Aorta (tissue), 5 donors: ENCODE data around the gene ANKS1B. TPM values are rescaled to one million over a fixed set of nuclear protein-coding genes. Genes with fewer than 3 reads are reported as not detected.
"Not testable (repeated sequence)": the region's sequence is repeated elsewhere in the genome, so short reads cannot be mapped to it uniquely, and the experiment has no call there.

Experiments
- ATAC-seq: fragments of 200-7000 bp; cut with Tn5 transposase; one replicate; pipeline ENCODE4 v1.9.1; 2022; ENCODE audit warnings: moderate library complexity; ENCODE audit not compliant: low FRiP score
- DNase-seq, 2 donors: peaks; one replicate each; pipeline ENCODE4 v3.0.0-alpha.2; 2020
- H3K27ac ChIP-seq, 2 donors: one replicate each; pipeline ENCODE4 v1.5.1; 2013; ENCODE audit warnings: low read length in 2 of 2, mild to moderate bottlenecking in 2 of 2, moderate library complexity in 2 of 2, control low read depth in 1 of 2, inconsistent platforms in 1 of 2, low read depth in 1 of 2
- H3K27me3 ChIP-seq, 2 donors: one replicate each; pipeline ENCODE4 v1.6.1; 2013; ENCODE audit warnings: control low read depth in 1 of 2, low read length in 1 of 2, mild to moderate bottlenecking in 1 of 2, moderate library complexity in 1 of 2; ENCODE audit not compliant: insufficient read depth in 2 of 2, control insufficient read depth in 1 of 2
- H3K36me3 ChIP-seq, 2 donors: one replicate each; pipeline ENCODE4 v1.6.1; 2013; ENCODE audit warnings: control low read depth in 1 of 2, low read length in 1 of 2, mild to moderate bottlenecking in 1 of 2; ENCODE audit not compliant: insufficient read depth in 2 of 2, control insufficient read depth in 1 of 2
- H3K4me1 ChIP-seq, 2 donors: one replicate each; pipeline ENCODE4 v1.6.1; 2013; ENCODE audit warnings: low read length in 2 of 2, control low read depth in 1 of 2, mild to moderate bottlenecking in 1 of 2, moderate library complexity in 1 of 2; ENCODE audit not compliant: insufficient read depth in 2 of 2, control insufficient read depth in 1 of 2
- H3K4me3 ChIP-seq, 2 donors: one replicate each; pipeline ENCODE4 v1.5.1; 2013; ENCODE audit warnings: low read length in 2 of 2, control low read depth in 1 of 2, mild to moderate bottlenecking in 1 of 2
- H3K9me3 ChIP-seq: one replicate; pipeline ENCODE4 v1.6.1; 2013; ENCODE audit warnings: mild to moderate bottlenecking, low read length; ENCODE audit not compliant: control insufficient read depth
- WGBS, 2 donors: extraction: QIAGEN DNeasy Blood & Tissue Kit; methylation state at CpG; one replicate each; pipeline ENCODE4 v1.1.7; 2013; 5-methylcytosine and 5-hydroxymethylcytosine counted together
- intact Hi-C, 2 donors: fragments of 100-400 bp; cut with DNase I; formaldehyde crosslinking; loops; one replicate each; pipeline versions ENCODE4 v1.14.2 to v1.15.0; 2022
- polyA plus RNA-seq, 2 donors: library from polyadenylated mRNA; stranded (reverse); fragments of 200-250 nt; gene quantifications; one replicate each; pipeline ENCODE4 v1.2.3, GENCODE V29; 2013
- total RNA-seq, 2 donors: library from RNA; stranded (reverse); fragmentation: NEBNext Ultra II Directional; extraction: Animal tissue kit (Norgen Biotek cat#: 25700); gene quantifications; one replicate each; pipeline ENCODE4 v1.2.1, GENCODE V29; 2021
- donor health status: healthy with polysubstance abuse.
- donor health status: Bipolar disorder and iron deficiency.
- donor health status: DM: no; HTN: no; CAD: no.
- donor health status: DM: no; HTN: no; CAD: no.
- donor health status: DM: yes; HTN: yes; CAD: no.

The ANKS1B gene
- total and polyA plus RNA-seq, 4 donors, result 3.0 to 37.0 (median 17.8) TPM

GRCh38 chr12:98757455-98757854 is 1227.3 kb downstream of the ANKS1B start:
- no peak overlapping the region for H3K4me3 ChIP-seq
- WGBS, 2 donors, result 68 to 70% methylated on average over 4 of the region's 4 CpGs
- H3K27ac ChIP-seq, result no peak overlapping the region
- DNase-seq, result no peak
- intact Hi-C loops, result no loop called here
- no peaks in the 10 kb centered on the region for H3K9me3 ChIP-seq
- no peaks in the 10 kb centered on the region for H3K27me3 ChIP-seq
- ATAC-seq, result no peak
- no peaks in the 10 kb centered on the region for H3K4me1 ChIP-seq
- peaks cover 0 to 2% of the 10 kb centered on the region in 2 donors for H3K36me3 ChIP-seq

- intact Hi-C loops, DNase-seq, H3K27me3 ChIP-seq, H3K4me3 ChIP-seq, H3K9me3 ChIP-seq, H3K4me1 ChIP-seq, H3K36me3 ChIP-seq, H3K27ac ChIP-seq, ATAC-seq: not testable (repeated sequence)
- 93 to 94% methylated on average over 5 of the region's 5 CpGs for WGBS, 2 donors
Observed at GRCh38 chr12:98755855-98756254, 1228.9 kb downstream of the ANKS1B start.

- intact Hi-C loops, result no loop called here
- no peak for ATAC-seq
- H3K36me3 ChIP-seq, result peaks cover 0 to 2% of the 10 kb centered on the region in 2 donors
- H3K4me3 ChIP-seq, result no peak overlapping the region
- H3K9me3 ChIP-seq, result no peaks in the 10 kb centered on the region
- H3K4me1 ChIP-seq, result no peaks in the 10 kb centered on the region
- H3K27me3 ChIP-seq, result no peaks in the 10 kb centered on the region
- WGBS, 2 donors, result 90 to 91% methylated on average over 5 of the region's 5 CpGs
- no peak for DNase-seq
- H3K27ac ChIP-seq, result no peak overlapping the region
Observed at GRCh38 chr12:98754095-98754494, 1230.6 kb downstream of the ANKS1B start.

- Histone ChIP-seq H3K4me3 (no peak overlapping the region), H3K27me3 (no peaks in the 10 kb centered on the region), H3K9me3 (no peaks in the 10 kb centered on the region), H3K4me1 (no peaks in the 10 kb centered on the region), H3K27ac (no peak overlapping the region), H3K36me3 (peaks cover 0 to 2% of the 10 kb centered on the region in 2 donors)
- ATAC-seq (no peak), DNase-seq (no peak)
- intact Hi-C loops, result no loop called here
- 83 to 90% methylated on average over 5 of the region's 5 CpGs for WGBS, 2 donors
Observed at GRCh38 chr12:98752726-98753125, 1232.0 kb downstream of the ANKS1B start.

- peaks cover 0 to 2% of the 10 kb centered on the region in 2 donors for H3K36me3 ChIP-seq
- intact Hi-C loops, result no loop called here
- no peaks in the 10 kb centered on the region for H3K27me3 ChIP-seq
- H3K9me3 ChIP-seq, result no peaks in the 10 kb centered on the region
- H3K27ac ChIP-seq, result no peak overlapping the region
- H3K4me3 ChIP-seq, result no peak overlapping the region
- WGBS, 2 donors, result 88 to 95% methylated on average over 4 of the region's 4 CpGs
- DNase-seq (no peak), ATAC-seq (no peak)
- no peaks in the 10 kb centered on the region for H3K4me1 ChIP-seq
Observed at GRCh38 chr12:98751580-98752115, 1233.1 kb downstream of the ANKS1B start.

GRCh38 chr12:98750511-98750910 is 1234.2 kb downstream of the ANKS1B start:
- Histone ChIP-seq H3K27me3 (no peaks in the 10 kb centered on the region), H3K4me1 (no peaks in the 10 kb centered on the region), H3K9me3 (no peaks in the 10 kb centered on the region), H3K4me3 (no peak overlapping the region), H3K27ac (no peak overlapping the region), H3K36me3 (peaks cover 0 to 2% of the 10 kb centered on the region in 2 donors)
- 89 to 91% methylated on average over 9 of the region's 9 CpGs for WGBS, 2 donors
- ATAC-seq (no peak), DNase-seq (no peak)
- intact Hi-C loops, result no loop called here

GRCh38 chr12:98748463-98748862 is 1236.3 kb downstream of the ANKS1B start:
- no peak overlapping the region for H3K27ac ChIP-seq
- ATAC-seq (no peak), DNase-seq (no peak)
- H3K36me3 ChIP-seq, result peaks cover 0 to 2% of the 10 kb centered on the region in 2 donors
- H3K9me3 ChIP-seq, result no peaks in the 10 kb centered on the region
- H3K27me3 ChIP-seq, result no peaks in the 10 kb centered on the region
- no peaks in the 10 kb centered on the region for H3K4me1 ChIP-seq
- 92 to 94% methylated on average over 3 of the region's 3 CpGs for WGBS, 2 donors
- no peak overlapping the region for H3K4me3 ChIP-seq
- intact Hi-C loops, result no loop called here

- H3K27ac ChIP-seq, result no peak overlapping the region
- peak overlapping the region in 1 of 2 donors; percentile 18 for H3K4me3 ChIP-seq
- 8 to 9% methylated on average over 54 of the region's 54 CpGs for WGBS, 2 donors
- no peaks in the 10 kb centered on the region for H3K4me1 ChIP-seq
- intact Hi-C loops, result no loop called here
- DNase-seq (no peak), ATAC-seq (peak; percentile 58)
- no peaks in the 10 kb centered on the region for H3K27me3 ChIP-seq
- H3K9me3 ChIP-seq, result no peaks in the 10 kb centered on the region
- peaks cover 0 to 2% of the 10 kb centered on the region in 2 donors for H3K36me3 ChIP-seq
Observed at GRCh38 chr12:98745578-98746391, 1239.0 kb downstream of the ANKS1B start.

- H3K9me3 ChIP-seq, result no peaks in the 10 kb centered on the region
- no peaks in the 10 kb centered on the region for H3K36me3 ChIP-seq
- 95 to 96% methylated on average over 3 of the region's 3 CpGs for WGBS, 2 donors
- H3K4me1 ChIP-seq, result no peaks in the 10 kb centered on the region
- H3K27ac ChIP-seq, result no peak overlapping the region
- DNase-seq, result no peak
- intact Hi-C loops, result no loop called here
- no peaks in the 10 kb centered on the region for H3K27me3 ChIP-seq
- H3K4me3 ChIP-seq, result no peak overlapping the region
- no peak for ATAC-seq
Observed at GRCh38 chr12:98744680-98745079, 1240.1 kb downstream of the ANKS1B start.
